ENCODE data around the gene EXOC3. TPM values are rescaled to one million over a fixed set of nuclear protein-coding genes. Genes with fewer than 3 reads are reported as not detected.

Gene EXOC3
- total RNA-seq, 1 experiment from 2014 or later = 31.3 TPM

DNA sequence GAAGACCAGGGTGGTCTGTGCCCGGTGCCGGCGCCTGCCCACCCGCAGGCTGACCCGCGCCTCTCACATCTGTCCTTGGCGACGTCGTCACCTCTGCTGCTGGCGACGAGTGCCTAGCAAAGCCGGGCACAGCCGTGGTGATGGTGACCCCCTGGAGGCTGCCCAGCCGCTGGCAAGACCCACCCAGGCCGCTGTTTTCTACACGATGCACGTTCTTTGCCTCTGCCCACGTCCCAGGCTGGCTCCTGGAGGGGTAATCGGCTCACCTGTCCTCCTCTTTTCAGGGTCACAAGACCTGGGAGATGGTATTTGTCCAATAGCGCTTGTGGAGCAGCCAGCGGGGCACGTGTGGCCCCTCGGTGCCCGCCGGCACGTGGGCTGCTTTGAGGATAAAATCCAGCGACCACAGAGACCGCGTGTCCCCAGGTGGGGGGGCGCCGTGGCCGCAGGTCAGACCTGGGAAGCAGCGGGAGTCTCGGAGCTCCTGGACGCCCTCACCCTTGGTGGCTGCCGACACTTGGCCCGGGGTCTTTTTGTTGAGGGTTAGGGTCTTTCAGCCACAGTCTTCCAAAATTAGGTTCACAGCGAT, 51.8 kb downstream of the EXOC3 start:
- H4K20me1 ChIP-seq (ENCODE audit: low read length) = no peaks in the 10 kb centered on the region
- no peaks in the 10 kb centered on the region for H3K4me1 ChIP-seq (ENCODE audit: insufficient read depth, low read length)
- no peak overlapping the region for H3K27ac ChIP-seq (ENCODE audit: low read length)
- no peak overlapping the region for H3K9ac ChIP-seq (ENCODE audit: low read length)
- ChIA-PET CTCF (no interaction called here), POLR2A (ENCODE audit: unreplicated experiment) (no interaction called here)
- H3K27me3 ChIP-seq (ENCODE audit: low read length) = no peaks in the 10 kb centered on the region
- ATAC-seq (no peak), DNase-seq (no peak)
- no peaks in the 10 kb centered on the region for H3K9me2 ChIP-seq (replicated peaks; ENCODE audit: low read length)
- no peak overlapping the region for H2AFZ ChIP-seq (ENCODE audit: low read length)
- TF ChIP-seq, protein P1, sequence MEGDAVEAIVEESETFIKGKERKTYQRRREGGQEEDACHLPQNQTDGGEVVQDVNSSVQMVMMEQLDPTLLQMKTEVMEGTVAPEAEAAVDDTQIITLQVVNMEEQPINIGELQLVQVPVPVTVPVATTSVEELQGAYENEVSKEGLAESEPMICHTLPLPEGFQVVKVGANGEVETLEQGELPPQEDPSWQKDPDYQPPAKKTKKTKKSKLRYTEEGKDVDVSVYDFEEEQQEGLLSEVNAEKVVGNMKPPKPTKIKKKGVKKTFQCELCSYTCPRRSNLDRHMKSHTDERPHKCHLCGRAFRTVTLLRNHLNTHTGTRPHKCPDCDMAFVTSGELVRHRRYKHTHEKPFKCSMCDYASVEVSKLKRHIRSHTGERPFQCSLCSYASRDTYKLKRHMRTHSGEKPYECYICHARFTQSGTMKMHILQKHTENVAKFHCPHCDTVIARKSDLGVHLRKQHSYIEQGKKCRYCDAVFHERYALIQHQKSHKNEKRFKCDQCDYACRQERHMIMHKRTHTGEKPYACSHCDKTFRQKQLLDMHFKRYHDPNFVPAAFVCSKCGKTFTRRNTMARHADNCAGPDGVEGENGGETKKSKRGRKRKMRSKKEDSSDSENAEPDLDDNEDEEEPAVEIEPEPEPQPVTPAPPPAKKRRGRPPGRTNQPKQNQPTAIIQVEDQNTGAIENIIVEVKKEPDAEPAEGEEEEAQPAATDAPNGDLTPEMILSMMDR (conservative IDR thresholded peaks at IDR 0.05; ENCODE audit: low read depth, low read length) = no peak
- TF ChIP-seq EZH2 (IDR thresholded peaks at IDR 0.05; ENCODE audit: low read length, unreplicated experiment) (no peak), EZH2phosphoT487 (IDR thresholded peaks at IDR 0.05; ENCODE audit: borderline replicate concordance, low read length) (no peak)
- no peaks in the 10 kb centered on the region for H3K36me3 ChIP-seq (ENCODE audit: low read depth, low read length)
- intact Hi-C loops (cut with micrococcal nuclease) = no loop called here
- no TSS peak for BruUV-seq (replicated peaks)
- H3F3A ChIP-seq (ENCODE audit: low read length, unreplicated experiment) = no peaks in the 10 kb centered on the region
- H3K4me3 ChIP-seq (ENCODE audit: low read length) = no peak overlapping the region
- no peak overlapping the region for H3K4me2 ChIP-seq (ENCODE audit: low read length)
- H3K79me2 ChIP-seq (ENCODE audit: low read length) = no peaks in the 10 kb centered on the region
- H3K9me3 ChIP-seq (ENCODE audit: low read length) = no peaks in the 10 kb centered on the region

- Histone ChIP-seq H3K9me2 (replicated peaks; ENCODE audit: low read length) (no peaks in the 10 kb centered on the region), H3K27ac (ENCODE audit: low read length) (no peak overlapping the region), H3K9me3 (ENCODE audit: low read length) (no peaks in the 10 kb centered on the region), H3K36me3 (ENCODE audit: low read depth, low read length) (no peaks in the 10 kb centered on the region), H4K20me1 (ENCODE audit: low read length) (no peaks in the 10 kb centered on the region), H3K27me3 (ENCODE audit: low read length) (no peaks in the 10 kb centered on the region), H3K4me1 (ENCODE audit: insufficient read depth, low read length) (no peaks in the 10 kb centered on the region), H2AFZ (ENCODE audit: low read length) (no peak overlapping the region), H3K4me2 (ENCODE audit: low read length) (no peak overlapping the region), H3K79me2 (ENCODE audit: low read length) (no peaks in the 10 kb centered on the region), H3K4me3 (ENCODE audit: low read length) (no peak overlapping the region), H3K9ac (ENCODE audit: low read length) (no peak overlapping the region), H3F3A (ENCODE audit: low read length, unreplicated experiment) (no peaks in the 10 kb centered on the region)
- ChIA-PET CTCF (no interaction called here), POLR2A (ENCODE audit: unreplicated experiment) (no interaction called here)
- TF ChIP-seq EZH2 (IDR thresholded peaks at IDR 0.05; ENCODE audit: low read length, unreplicated experiment) = no peak
- TF ChIP-seq, protein P1 (conservative IDR thresholded peaks at IDR 0.05; ENCODE audit: low read depth, low read length) = no peak
- no peak for TF ChIP-seq EZH2phosphoT487 (IDR thresholded peaks at IDR 0.05; ENCODE audit: borderline replicate concordance, low read length)
- no TSS peak for BruUV-seq (replicated peaks)
- intact Hi-C loops (cut with micrococcal nuclease) = no loop called here
- DNase-seq = no peak
- peak; percentile 29 for ATAC-seq
These were observed 53.1 kb downstream of the EXOC3 start for GRCh38 chr5:496028-496427.

GRCh38 chr5:497090-497700, 54.2 kb downstream of the EXOC3 start:
- intact Hi-C loops (cut with micrococcal nuclease) = no loop called here
- ChIA-PET CTCF (no interaction called here), POLR2A (ENCODE audit: unreplicated experiment) (no interaction called here)
- H3K9me2 ChIP-seq (replicated peaks; ENCODE audit: low read length) = no peaks in the 10 kb centered on the region
- no peak overlapping the region for H2AFZ ChIP-seq (ENCODE audit: low read length)
- TF ChIP-seq EZH2phosphoT487 (IDR thresholded peaks at IDR 0.05; ENCODE audit: borderline replicate concordance, low read length) (no peak), EZH2 (IDR thresholded peaks at IDR 0.05; ENCODE audit: low read length, unreplicated experiment) (no peak)
- TF ChIP-seq, protein P1 (conservative IDR thresholded peaks at IDR 0.05; ENCODE audit: low read depth, low read length) = no peak
- BruUV-seq (replicated peaks) = no TSS peak
- no peaks in the 10 kb centered on the region for H3K4me1 ChIP-seq (ENCODE audit: insufficient read depth, low read length)
- H3F3A ChIP-seq (ENCODE audit: low read length, unreplicated experiment) = no peaks in the 10 kb centered on the region
- H3K79me2 ChIP-seq (ENCODE audit: low read length) = no peaks in the 10 kb centered on the region
- H3K4me3 ChIP-seq (ENCODE audit: low read length) = no peak overlapping the region
- H3K4me2 ChIP-seq (ENCODE audit: low read length) = no peak overlapping the region
- no peak overlapping the region for H3K9ac ChIP-seq (ENCODE audit: low read length)
- ATAC-seq (no peak), DNase-seq (no peak)
- H3K9me3 ChIP-seq (ENCODE audit: low read length) = no peaks in the 10 kb centered on the region
- H3K27ac ChIP-seq (ENCODE audit: low read length) = no peak overlapping the region
- H3K27me3 ChIP-seq (ENCODE audit: low read length) = no peaks in the 10 kb centered on the region
- no peaks in the 10 kb centered on the region for H3K36me3 ChIP-seq (ENCODE audit: low read depth, low read length)
- H4K20me1 ChIP-seq (ENCODE audit: low read length) = no peaks in the 10 kb centered on the region
